Subcutaneous adipose tissue (tissue), 4 donors: ENCODE measurements around the gene LGR5. TPM values are rescaled to one million over a fixed set of nuclear protein-coding genes. Genes with fewer than 3 reads are reported as not detected.

ENCODE experiments used
- CTCF ChIP-seq: fragments of 450-650 bp; IDR thresholded peaks from one replicate; pipeline ENCODE4 v1.5.1; 2016; ENCODE audit warnings: low read depth, mild to moderate bottlenecking, control low read depth, antibody characterized with exemption, moderate library complexity
- total RNA-seq, 4 donors: library from RNA; depleted of rRNA; stranded (reverse); fragments of >200 nt; gene quantifications; one replicate each; pipeline ENCODE4 v1.1.0, GENCODE V29; 2016

Gene LGR5
- total RNA-seq, 4 donors from 2014 or later: 0.17 to 0.88 (median 0.35) TPM

GRCh38 chr12:71538807-71539206 lies 99.2 kb downstream of the LGR5 start:
- TF ChIP-seq CTCF: no peak

- no peak for TF ChIP-seq CTCF
These were observed 102.0 kb downstream of the LGR5 start for GRCh38 chr12:71541583-71541982.

- no peak for TF ChIP-seq CTCF
These were observed 106.8 kb downstream of the LGR5 start for GRCh38 chr12:71546322-71546861.

- no peak for TF ChIP-seq CTCF
These were observed 109.3 kb downstream of the LGR5 start for GRCh38 chr12:71548893-71549292.

DNA sequence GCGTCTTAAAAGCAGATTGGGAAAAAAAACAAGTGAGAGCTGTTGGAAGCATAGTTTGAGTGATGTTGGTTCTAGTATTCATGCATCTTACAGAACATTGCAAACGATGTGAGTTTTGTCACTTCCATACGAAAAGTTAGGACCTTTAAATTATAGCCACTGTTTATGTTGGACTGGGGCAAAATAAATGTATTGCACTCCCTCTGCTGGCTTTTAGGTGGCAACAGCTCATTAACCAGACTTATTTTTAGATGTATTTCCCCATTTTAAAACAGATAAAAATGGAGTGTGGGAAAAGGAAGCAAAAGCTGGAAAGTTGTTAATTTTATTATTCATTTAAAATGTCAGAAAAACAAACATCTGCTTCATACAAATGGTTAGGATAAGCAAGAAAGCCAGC lies 111.9 kb downstream of the LGR5 start:
- TF ChIP-seq CTCF: no peak

DNA sequence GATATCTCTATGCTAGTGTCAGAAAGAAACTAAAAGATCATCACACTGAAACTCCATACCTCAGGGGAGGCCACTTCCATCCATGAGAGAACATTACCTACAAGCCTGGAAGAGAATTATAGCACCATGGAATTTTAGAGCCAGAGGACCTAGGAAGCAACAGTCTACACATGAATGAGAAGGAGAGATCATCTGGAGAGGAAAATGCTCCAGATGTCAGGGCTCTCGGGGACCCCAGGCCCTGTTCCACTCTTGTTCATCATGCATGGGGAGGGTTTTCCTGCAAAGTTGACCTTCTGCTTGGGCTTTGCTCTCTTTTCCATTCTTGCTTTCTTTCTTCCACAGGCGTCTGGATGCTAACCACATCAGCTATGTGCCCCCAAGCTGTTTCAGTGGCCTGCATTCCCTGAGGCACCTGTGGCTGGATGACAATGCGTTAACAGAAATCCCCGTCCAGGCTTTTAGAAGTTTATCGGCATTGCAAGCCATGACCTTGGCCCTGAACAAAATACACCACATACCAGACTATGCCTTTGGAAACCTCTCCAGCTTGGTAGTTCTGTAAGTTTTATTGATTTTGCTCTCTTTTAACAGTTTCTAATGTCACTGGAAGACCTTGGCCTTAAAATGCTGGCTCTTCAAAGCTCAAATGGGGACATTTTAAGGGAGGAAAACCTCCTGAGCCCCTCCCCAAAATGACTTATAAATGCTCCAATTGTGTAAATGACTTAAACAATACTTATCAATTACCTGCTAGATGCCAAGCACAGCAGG lies 113.3 kb downstream of the LGR5 start:
- TF ChIP-seq CTCF: no peak

GRCh38 chr12:71555191-71555590 lies 115.6 kb downstream of the LGR5 start:
- TF ChIP-seq CTCF: no peak
